ENCODE measurements around the gene CSDE1.

The CSDE1 gene

GRCh38 chr1:114692947-114693346 is 64.8 kb downstream of the CSDE1 start:
- TF ChIP-seq POU2F2 (IDR thresholded peaks at IDR 0.05; ENCODE audit: low read depth, low read length) (no peak), POLR2AphosphoS5 (IDR thresholded peaks at IDR 0.05; ENCODE audit: low read depth, low read length) (no peak), SPI1 (IDR thresholded peaks at IDR 0.05; ENCODE audit: low read depth, low read length) (no peak), TAF1 (IDR thresholded peaks at IDR 0.05; ENCODE audit: low read depth, low read length) (no peak), POLR2A (IDR thresholded peaks at IDR 0.05; ENCODE audit: low read depth, low read length) (no peak), PAX5 (IDR thresholded peaks at IDR 0.05; ENCODE audit: insufficient read depth, low read length, severe bottlenecking) (no peak)
- DNase-seq (ENCODE audit: insufficient read length, low spot score) (no peak), FAIRE-seq (no peak)

DNA sequence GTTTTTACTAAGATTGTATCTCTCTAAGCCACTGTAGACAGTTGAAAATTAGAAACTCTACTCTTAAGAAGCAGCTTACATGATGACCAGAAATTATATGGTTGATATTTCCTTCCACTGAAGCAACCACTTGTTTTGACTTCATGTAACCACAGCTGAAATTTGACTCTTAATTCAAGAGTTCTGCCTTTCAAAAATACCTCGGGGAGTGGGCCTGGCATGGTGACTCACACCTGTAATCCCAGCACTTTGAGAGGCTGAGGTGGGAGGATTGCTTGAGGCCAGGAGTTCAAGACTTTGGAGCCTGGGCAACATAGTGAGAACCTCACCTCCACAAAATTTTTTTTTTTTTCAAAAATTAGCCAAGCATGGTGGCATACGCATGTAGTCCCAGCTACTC is 66.7 kb downstream of the CSDE1 start:
- no peak for TF ChIP-seq SPI1 (IDR thresholded peaks at IDR 0.05; ENCODE audit: low read depth, low read length)
- no peak for TF ChIP-seq TAF1 (IDR thresholded peaks at IDR 0.05; ENCODE audit: low read depth, low read length)
- TF ChIP-seq PAX5 (IDR thresholded peaks at IDR 0.05; ENCODE audit: insufficient read depth, low read length, severe bottlenecking), result no peak
- TF ChIP-seq POLR2AphosphoS5 (IDR thresholded peaks at IDR 0.05; ENCODE audit: low read depth, low read length), result no peak
- no peak for TF ChIP-seq POLR2A (IDR thresholded peaks at IDR 0.05; ENCODE audit: low read depth, low read length)
- DNase-seq (ENCODE audit: insufficient read length, low spot score) (no peak), FAIRE-seq (no peak)

GRCh38 chr1:114690148-114690547 is 67.6 kb downstream of the CSDE1 start:
- no peak for DNase-seq (ENCODE audit: insufficient read length, low spot score)
- TF ChIP-seq POLR2AphosphoS5 (IDR thresholded peaks at IDR 0.05; ENCODE audit: low read depth, low read length), result no peak
- no peak for TF ChIP-seq TAF1 (IDR thresholded peaks at IDR 0.05; ENCODE audit: low read depth, low read length)
- no peak for TF ChIP-seq SPI1 (IDR thresholded peaks at IDR 0.05; ENCODE audit: low read depth, low read length)
- TF ChIP-seq PAX5 (IDR thresholded peaks at IDR 0.05; ENCODE audit: insufficient read depth, low read length, severe bottlenecking), result no peak
- TF ChIP-seq POU2F2 (IDR thresholded peaks at IDR 0.05; ENCODE audit: low read depth, low read length), result no peak
- TF ChIP-seq POLR2A (IDR thresholded peaks at IDR 0.05; ENCODE audit: low read depth, low read length), result no peak
- FAIRE-seq, result no peak

DNA sequence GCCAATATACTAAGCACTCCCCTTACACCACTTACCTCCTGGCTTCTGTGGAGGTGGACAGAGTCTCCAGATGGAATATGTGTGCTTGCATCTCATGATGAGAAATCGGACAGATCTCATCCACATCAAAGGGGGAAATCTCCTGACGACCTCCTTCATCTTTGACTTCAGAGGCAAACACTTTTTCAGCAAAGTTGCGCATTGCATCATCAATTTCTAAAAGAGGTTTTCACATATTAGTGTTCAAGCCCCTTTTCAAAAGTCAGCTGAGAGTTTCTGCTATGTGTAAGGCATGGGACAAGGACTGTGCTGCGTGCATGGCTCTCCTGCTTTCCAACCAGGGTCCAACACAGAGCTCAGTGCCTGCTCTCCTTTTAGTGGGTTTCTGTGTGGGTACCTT is 69.3 kb downstream of the CSDE1 start:
- FAIRE-seq (no peak), DNase-seq (ENCODE audit: insufficient read length, low spot score) (no peak)
- no peak for TF ChIP-seq TAF1 (IDR thresholded peaks at IDR 0.05; ENCODE audit: low read depth, low read length)
- TF ChIP-seq POLR2AphosphoS5 (IDR thresholded peaks at IDR 0.05; ENCODE audit: low read depth, low read length), result no peak
- TF ChIP-seq POLR2A (IDR thresholded peaks at IDR 0.05; ENCODE audit: low read depth, low read length), result no peak
- no peak for TF ChIP-seq POU2F2 (IDR thresholded peaks at IDR 0.05; ENCODE audit: low read depth, low read length)
- no peak for TF ChIP-seq SPI1 (IDR thresholded peaks at IDR 0.05; ENCODE audit: low read depth, low read length)

DNA sequence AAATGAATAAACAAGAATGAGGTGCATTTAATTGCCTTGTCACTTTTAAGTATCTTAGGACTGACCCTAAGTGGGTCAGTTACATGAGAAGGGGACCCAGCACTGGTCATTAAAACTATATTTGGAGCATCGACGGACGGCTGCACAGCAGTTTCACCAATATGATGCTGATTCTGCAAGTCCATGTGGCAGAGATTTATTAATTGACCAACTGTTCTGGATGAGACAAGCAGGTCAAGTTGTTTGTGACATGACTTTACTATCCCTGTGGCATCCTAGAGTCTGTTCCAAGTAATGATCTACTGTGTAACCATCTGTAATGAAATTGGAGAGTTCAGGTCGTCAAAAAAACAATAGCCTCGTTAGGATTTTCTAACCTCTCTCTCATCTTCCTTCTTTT is 71.9 kb downstream of the CSDE1 start:
- FAIRE-seq (no peak), DNase-seq (ENCODE audit: insufficient read length, low spot score) (no peak)
- TF ChIP-seq POLR2AphosphoS5 (IDR thresholded peaks at IDR 0.05; ENCODE audit: low read depth, low read length) (no peak), SPI1 (IDR thresholded peaks at IDR 0.05; ENCODE audit: low read depth, low read length) (no peak), POLR2A (IDR thresholded peaks at IDR 0.05; ENCODE audit: low read depth, low read length) (no peak), PAX5 (IDR thresholded peaks at IDR 0.05; ENCODE audit: insufficient read depth, low read length, severe bottlenecking) (no peak), TAF1 (IDR thresholded peaks at IDR 0.05; ENCODE audit: low read depth, low read length) (no peak), POU2F2 (IDR thresholded peaks at IDR 0.05; ENCODE audit: low read depth, low read length) (no peak)

GRCh38 chr1:114677691-114678090 is 80.1 kb downstream of the CSDE1 start:
- TF ChIP-seq POLR2A (IDR thresholded peaks at IDR 0.05; ENCODE audit: low read depth, low read length) (no peak), SPI1 (IDR thresholded peaks at IDR 0.05; ENCODE audit: low read depth, low read length) (no peak), TAF1 (IDR thresholded peaks at IDR 0.05; ENCODE audit: low read depth, low read length) (no peak), PAX5 (IDR thresholded peaks at IDR 0.05; ENCODE audit: insufficient read depth, low read length, severe bottlenecking) (no peak), POLR2AphosphoS5 (IDR thresholded peaks at IDR 0.05; ENCODE audit: low read depth, low read length) (no peak), POU2F2 (IDR thresholded peaks at IDR 0.05; ENCODE audit: low read depth, low read length) (no peak)
- DNase-seq (ENCODE audit: insufficient read length, low spot score) (no peak), FAIRE-seq (no peak)

DNA sequence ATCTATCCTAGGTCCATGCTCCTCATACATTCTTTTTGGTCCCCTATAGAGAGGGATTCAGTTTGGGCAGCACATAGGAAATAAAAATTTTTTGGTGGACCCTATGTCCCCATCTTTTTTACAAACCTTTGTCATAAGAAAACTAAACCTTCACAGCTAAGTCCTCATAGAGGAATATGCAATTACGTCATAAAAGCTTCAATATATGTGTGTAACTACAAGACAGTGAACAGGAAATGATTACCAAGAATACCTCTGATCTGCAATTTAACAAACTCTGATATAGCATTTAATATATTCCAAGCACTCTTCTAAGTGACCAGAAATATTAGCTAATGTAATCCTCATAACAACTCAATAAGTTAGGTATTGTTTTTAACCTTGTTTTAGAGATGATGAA is 81.7 kb downstream of the CSDE1 start:
- DNase-seq (ENCODE audit: insufficient read length, low spot score), result no peak
- no peak for FAIRE-seq
- TF ChIP-seq POLR2A (IDR thresholded peaks at IDR 0.05; ENCODE audit: low read depth, low read length), result no peak
- TF ChIP-seq POLR2AphosphoS5 (IDR thresholded peaks at IDR 0.05; ENCODE audit: low read depth, low read length), result no peak
- no peak for TF ChIP-seq TAF1 (IDR thresholded peaks at IDR 0.05; ENCODE audit: low read depth, low read length)
- TF ChIP-seq SPI1 (IDR thresholded peaks at IDR 0.05; ENCODE audit: low read depth, low read length), result no peak

DNA sequence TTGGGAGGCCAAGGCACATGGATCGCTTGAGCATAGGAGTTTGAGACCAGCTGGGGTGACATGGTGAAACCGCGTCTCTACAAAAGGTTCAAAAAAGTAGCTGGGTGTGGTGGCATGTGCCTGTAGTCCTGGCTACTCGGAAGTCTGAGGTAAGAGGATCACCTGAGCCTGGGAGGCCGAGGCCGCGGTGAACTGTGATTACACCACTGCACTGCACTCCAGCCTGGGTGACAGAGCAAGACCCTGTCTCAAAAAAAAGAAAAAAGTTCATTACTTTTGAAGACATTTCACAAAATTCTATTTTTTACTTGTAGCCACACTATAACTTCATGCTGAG is 85.9 kb downstream of the CSDE1 start:
- no peak for FAIRE-seq
- DNase-seq (ENCODE audit: insufficient read length, low spot score), result no peak
- no peak for TF ChIP-seq SPI1 (IDR thresholded peaks at IDR 0.05; ENCODE audit: low read depth, low read length)
- no peak for TF ChIP-seq TAF1 (IDR thresholded peaks at IDR 0.05; ENCODE audit: low read depth, low read length)
- TF ChIP-seq POLR2AphosphoS5 (IDR thresholded peaks at IDR 0.05; ENCODE audit: low read depth, low read length), result no peak
- no peak for TF ChIP-seq POU2F2 (IDR thresholded peaks at IDR 0.05; ENCODE audit: low read depth, low read length)
- TF ChIP-seq PAX5 (IDR thresholded peaks at IDR 0.05; ENCODE audit: insufficient read depth, low read length, severe bottlenecking), result no peak
- no peak for TF ChIP-seq POLR2A (IDR thresholded peaks at IDR 0.05; ENCODE audit: low read depth, low read length)

GRCh38 chr1:114671011-114671938 is 86.5 kb downstream of the CSDE1 start:
- DNase-seq (ENCODE audit: insufficient read length, low spot score), result no peak
- TF ChIP-seq SPI1 (IDR thresholded peaks at IDR 0.05; ENCODE audit: low read depth, low read length) (no peak), POLR2AphosphoS5 (IDR thresholded peaks at IDR 0.05; ENCODE audit: low read depth, low read length) (no peak), TAF1 (IDR thresholded peaks at IDR 0.05; ENCODE audit: low read depth, low read length) (no peak), PAX5 (IDR thresholded peaks at IDR 0.05; ENCODE audit: insufficient read depth, low read length, severe bottlenecking) (no peak), POU2F2 (IDR thresholded peaks at IDR 0.05; ENCODE audit: low read depth, low read length) (no peak), POLR2A (IDR thresholded peaks at IDR 0.05; ENCODE audit: low read depth, low read length) (no peak)
- no peak for FAIRE-seq

Measured in GM12891 (cell line).